Measurements from ENCODE around the gene STAT5B.

Gene STAT5B

GRCh38 chr17:42225646-42226045, 50.5 kb downstream of the STAT5B start:
- TF ChIP-seq TAF1 (IDR thresholded peaks at IDR 0.05; ENCODE audit: borderline replicate concordance, insufficient read depth, low read length): no peak

- TF ChIP-seq POLR2AphosphoS5 (IDR thresholded peaks at IDR 0.05; ENCODE audit: low read depth, low read length): no peak
- TF ChIP-seq FOXP2 (optimal IDR thresholded peaks at IDR 0.05; ENCODE audit: borderline replicate concordance, extremely low read depth, extremely low read length, insufficient read depth): no peak
- no peak for TF ChIP-seq REST (IDR thresholded peaks at IDR 0.05; ENCODE audit: insufficient read depth in 1 of 2, low read depth in 2 of 2, low read length in 2 of 2)
- no peak for TF ChIP-seq SIN3A (IDR thresholded peaks at IDR 0.05; ENCODE audit: borderline replicate concordance, insufficient read depth, low read length)
- TF ChIP-seq TAF1 (IDR thresholded peaks at IDR 0.05; ENCODE audit: borderline replicate concordance, insufficient read depth, low read length): no peak
Observed at GRCh38 chr17:42224651-42225050, 51.5 kb downstream of the STAT5B start.

GRCh38 chr17:42221886-42222745, 54.1 kb downstream of the STAT5B start:
- TF ChIP-seq TAF1 (IDR thresholded peaks at IDR 0.05; ENCODE audit: borderline replicate concordance, insufficient read depth, low read length): no peak
- no peak for TF ChIP-seq FOXP2 (optimal IDR thresholded peaks at IDR 0.05; ENCODE audit: borderline replicate concordance, extremely low read depth, extremely low read length, insufficient read depth)
- no peak for TF ChIP-seq POLR2AphosphoS5 (IDR thresholded peaks at IDR 0.05; ENCODE audit: low read depth, low read length)
- no peak for TF ChIP-seq SIN3A (IDR thresholded peaks at IDR 0.05; ENCODE audit: borderline replicate concordance, insufficient read depth, low read length)
- no peak for TF ChIP-seq REST (IDR thresholded peaks at IDR 0.05; ENCODE audit: insufficient read depth in 1 of 2, low read depth in 2 of 2, low read length in 2 of 2)

GRCh38 chr17:42214156-42214555, 62.0 kb downstream of the STAT5B start:
- no peak for TF ChIP-seq POLR2AphosphoS5 (IDR thresholded peaks at IDR 0.05; ENCODE audit: low read depth, low read length)
- no peak for TF ChIP-seq REST (IDR thresholded peaks at IDR 0.05; ENCODE audit: insufficient read depth in 1 of 2, low read depth in 2 of 2, low read length in 2 of 2)
- TF ChIP-seq FOXP2 (optimal IDR thresholded peaks at IDR 0.05; ENCODE audit: borderline replicate concordance, extremely low read depth, extremely low read length, insufficient read depth): no peak
- TF ChIP-seq TAF1 (IDR thresholded peaks at IDR 0.05; ENCODE audit: borderline replicate concordance, insufficient read depth, low read length): no peak
- TF ChIP-seq SIN3A (IDR thresholded peaks at IDR 0.05; ENCODE audit: borderline replicate concordance, insufficient read depth, low read length): no peak

- TF ChIP-seq FOXP2 (optimal IDR thresholded peaks at IDR 0.05; ENCODE audit: borderline replicate concordance, extremely low read depth, extremely low read length, insufficient read depth) (no peak), POLR2AphosphoS5 (IDR thresholded peaks at IDR 0.05; ENCODE audit: low read depth, low read length) (no peak), SIN3A (IDR thresholded peaks at IDR 0.05; ENCODE audit: borderline replicate concordance, insufficient read depth, low read length) (no peak), REST (IDR thresholded peaks at IDR 0.05; ENCODE audit: insufficient read depth in 1 of 2, low read depth in 2 of 2, low read length in 2 of 2) (no peak), TAF1 (IDR thresholded peaks at IDR 0.05; ENCODE audit: borderline replicate concordance, insufficient read depth, low read length) (no peak)
Observed at GRCh38 chr17:42212382-42212781, 63.8 kb downstream of the STAT5B start.
